ENCODE measurements around the gene SRBD1. TPM values are rescaled to one million over a fixed set of nuclear protein-coding genes. Genes with fewer than 3 reads are reported as not detected.

The SRBD1 gene
- total RNA-seq, 1 donor from 2014 or later, result 9.1 TPM

GRCh38 chr2:45382744-45383143, 228.3 kb downstream of the SRBD1 start:
- H3K27ac ChIP-seq, result no peak overlapping the region
- TF ChIP-seq CTCF (IDR thresholded peaks at IDR 0.05) (no peak), POLR2AphosphoS5 (IDR thresholded peaks at IDR 0.05; ENCODE audit: insufficient read depth in 1 of 2, low read depth in 1 of 2) (no peak), POLR2A (IDR thresholded peaks at IDR 0.05) (no peak)
- no peak overlapping the region for H3K4me3 ChIP-seq
- H3K36me3 ChIP-seq, result no peaks in the 10 kb centered on the region
- H3K27me3 ChIP-seq, result no peaks in the 10 kb centered on the region
- no peaks in the 10 kb centered on the region for H3K4me1 ChIP-seq
- H3K9me3 ChIP-seq, result no peaks in the 10 kb centered on the region
- intact Hi-C loops (cut with DNase I), result no loop called here
- no peak for DNase-seq (ENCODE audit: extremely low spot score in 2 of 2)

- no peak for TF ChIP-seq POLR2A (IDR thresholded peaks at IDR 0.05)
- no peak for TF ChIP-seq CTCF (IDR thresholded peaks at IDR 0.05)
- Histone ChIP-seq H3K36me3 (no peaks in the 10 kb centered on the region), H3K4me3 (no peak overlapping the region), H3K9me3 (no peaks in the 10 kb centered on the region), H3K27ac (no peak overlapping the region), H3K27me3 (no peaks in the 10 kb centered on the region), H3K4me1 (no peaks in the 10 kb centered on the region)
- intact Hi-C loops (cut with DNase I), result no loop called here
- no peak for DNase-seq (ENCODE audit: extremely low spot score in 2 of 2)
Measured at GRCh38 chr2:45380131-45380836, 230.8 kb downstream of the SRBD1 start.

- TF ChIP-seq POLR2A (IDR thresholded peaks at IDR 0.05), result no peak
- no peak for TF ChIP-seq CTCF (IDR thresholded peaks at IDR 0.05)
- TF ChIP-seq POLR2AphosphoS5 (IDR thresholded peaks at IDR 0.05; ENCODE audit: insufficient read depth in 1 of 2, low read depth in 1 of 2), result no peak
- no peak overlapping the region for H3K4me3 ChIP-seq
- no peaks in the 10 kb centered on the region for H3K4me1 ChIP-seq
- intact Hi-C loops (cut with DNase I), result no loop called here
- no peaks in the 10 kb centered on the region for H3K27me3 ChIP-seq
- H3K9me3 ChIP-seq, result no peaks in the 10 kb centered on the region
- H3K27ac ChIP-seq, result no peak overlapping the region
- H3K36me3 ChIP-seq, result no peaks in the 10 kb centered on the region
- DNase-seq (ENCODE audit: extremely low spot score in 2 of 2), result no peak
Measured at GRCh38 chr2:45379399-45380087, 231.5 kb downstream of the SRBD1 start.

GRCh38 chr2:45373534-45373933, 237.5 kb downstream of the SRBD1 start:
- Histone ChIP-seq H3K27me3 (no peaks in the 10 kb centered on the region), H3K9me3 (no peaks in the 10 kb centered on the region), H3K4me3 (no peak overlapping the region), H3K36me3 (no peaks in the 10 kb centered on the region), H3K27ac (no peak overlapping the region), H3K4me1 (no peaks in the 10 kb centered on the region)
- intact Hi-C loops (cut with DNase I), result no loop called here
- no peak for TF ChIP-seq POLR2AphosphoS5 (IDR thresholded peaks at IDR 0.05; ENCODE audit: insufficient read depth in 1 of 2, low read depth in 1 of 2)
- TF ChIP-seq CTCF (IDR thresholded peaks at IDR 0.05), result no peak
- no peak for TF ChIP-seq POLR2A (IDR thresholded peaks at IDR 0.05)
- no peak for DNase-seq (ENCODE audit: extremely low spot score in 2 of 2)

- no peaks in the 10 kb centered on the region for H3K36me3 ChIP-seq
- no peak for DNase-seq (ENCODE audit: extremely low spot score in 2 of 2)
- H3K4me1 ChIP-seq, result no peaks in the 10 kb centered on the region
- intact Hi-C loops (cut with DNase I), result no loop called here
- H3K27me3 ChIP-seq, result no peaks in the 10 kb centered on the region
- no peaks in the 10 kb centered on the region for H3K9me3 ChIP-seq
- TF ChIP-seq CTCF (IDR thresholded peaks at IDR 0.05), result no peak
- TF ChIP-seq POLR2AphosphoS5 (IDR thresholded peaks at IDR 0.05; ENCODE audit: insufficient read depth in 1 of 2, low read depth in 1 of 2), result no peak
- no peak for TF ChIP-seq POLR2A (IDR thresholded peaks at IDR 0.05)
- H3K27ac ChIP-seq, result no peak overlapping the region
- H3K4me3 ChIP-seq, result no peak overlapping the region
Measured at GRCh38 chr2:45370369-45370768, 240.7 kb downstream of the SRBD1 start.
